SK-N-SH (cell line): ENCODE measurements around the gene MAP2K5. TPM values are rescaled to one million over a fixed set of nuclear protein-coding genes. Genes with fewer than 3 reads are reported as not detected.

Source experiments
- CTCF ChIA-PET: fragments of 300-600, 350-600 bp; formaldehyde crosslinking; extraction: SDS; loops from one replicate; lab custom pipeline; 2021; lab: Yijun Ruan, JAX
- POLR2A ChIA-PET: fragments of 350-600 bp; sonication (Branson Sonifier 250); formaldehyde crosslinking; extraction: SDS; loops from one replicate; lab custom pipeline; 2020; ENCODE audit warnings: antibody characterized with exemption, inconsistent platforms; lab: Yijun Ruan, JAX
- DNase-seq: peaks from one replicate; pipeline ENCODE4 v3.0.0; 2012
- H2AFZ ChIP-seq: fragments of 200-600 bp; sonication (generic); 2 replicates; pipeline ENCODE4 v1.8.1; 2016; ENCODE audit warnings: antibody characterized with exemption, mild to moderate bottlenecking, low read depth
- H3F3A ChIP-seq: fragments of 200-600 bp; sonication (generic); replicated peaks from 2 replicates; pipeline ENCODE3; 2016; ENCODE audit warnings: antibody characterized with exemption, mild to moderate bottlenecking; ENCODE audit not compliant: insufficient read depth
- H3K27ac ChIP-seq, 2 experiments: fragments of 200-500 bp in 1 of 2; fragments of 200-600 bp in 1 of 2; sonication (Bioruptor generic) in 1 of 2; sonication (generic), shearing (Covaris generic) in 1 of 2; 2 replicates each; pipeline versions ENCODE4 v1.5.1 to v1.6.1; 2014 to 2016; ENCODE audit warnings: low read depth in 2 of 2, inconsistent platforms in 1 of 2, low read length in 1 of 2, mild to moderate bottlenecking in 1 of 2, mixed read lengths in 1 of 2
- H3K27me3 ChIP-seq: fragments of 200-600 bp; sonication (generic), shearing (Covaris generic); 2 replicates; pipeline ENCODE4 v1.6.1; 2016; ENCODE audit warnings: mixed run types; ENCODE audit not compliant: insufficient read depth
- H3K36me3 ChIP-seq, 2 experiments: fragments of 200-500 bp in 1 of 2; fragments of 200-600 bp in 1 of 2; sonication (Bioruptor generic) in 1 of 2; sonication (generic) in 1 of 2; replicated peaks in 1 of 2; 2 replicates each; pipeline versions ENCODE3 to v1.5.1; 2014 to 2016; ENCODE audit warnings: low read length in 1 of 2, mild to moderate bottlenecking in 1 of 2; ENCODE audit not compliant: insufficient read depth in 2 of 2, control insufficient read depth in 1 of 2
- H3K4me1 ChIP-seq, 2 experiments: fragments of 200-500 bp in 1 of 2; fragments of 200-600 bp in 1 of 2; sonication (Bioruptor generic) in 1 of 2; sonication (generic), shearing (Covaris generic) in 1 of 2; 2 replicates each; pipeline versions ENCODE4 v1.5.1 to v1.6.1; 2014 to 2016; ENCODE audit warnings: low read depth in 1 of 2, low read length in 1 of 2, mixed run types in 1 of 2; ENCODE audit not compliant: insufficient read depth in 2 of 2, control insufficient read depth in 1 of 2
- H3K4me2 ChIP-seq: fragments of 200-600 bp; sonication (generic), shearing (Covaris generic); 2 replicates; pipeline ENCODE4 v1.6.1; 2017; ENCODE audit warnings: mixed run types
- H3K4me3 ChIP-seq, 2 experiments: fragments of 200-500 bp in 1 of 2; fragments of 200-600 bp in 1 of 2; sonication (Bioruptor generic) in 1 of 2; sonication (generic), shearing (Covaris generic) in 1 of 2; 2 replicates each; pipeline versions ENCODE4 v1.5.1 to v1.8.1; 2014 to 2016; ENCODE audit warnings: low read depth in 2 of 2, inconsistent platforms in 1 of 2, low read length in 1 of 2, mild to moderate bottlenecking in 1 of 2, mixed read lengths in 1 of 2, moderate library complexity in 1 of 2
- H3K79me2 ChIP-seq: fragments of 200-600 bp; sonication (generic); 2 replicates; pipeline ENCODE4 v1.8.1; 2017; ENCODE audit warnings: mild to moderate bottlenecking; ENCODE audit not compliant: insufficient read depth
- H3K9ac ChIP-seq: fragments of 200-600 bp; sonication (generic); 2 replicates; pipeline ENCODE4 v1.6.1; 2017; ENCODE audit warnings: mixed run types
- H3K9me2 ChIP-seq: fragments of 200-600 bp; sonication (generic); 2 replicates; pipeline ENCODE4 v1.6.1; 2017; ENCODE audit warnings: mixed run types
- H3K9me3 ChIP-seq: fragments of 200-600 bp; sonication (generic); 2 replicates; pipeline ENCODE4 v1.6.1; 2017; ENCODE audit warnings: mixed run types, mild to moderate bottlenecking, moderate library complexity
- H4K20me1 ChIP-seq: fragments of 200-600 bp; sonication (generic); 2 replicates; pipeline ENCODE4 v1.6.1; 2017; ENCODE audit warnings: mild to moderate bottlenecking, mixed run types; ENCODE audit not compliant: insufficient read depth
- ELF1 ChIP-seq: IDR thresholded peaks from 2 replicates; pipeline ENCODE4 v1.4.0; 2012
- FOSL2 ChIP-seq: IDR thresholded peaks from 2 replicates; pipeline ENCODE4 v1.4.0; 2012; ENCODE audit warnings: low read depth, mild to moderate bottlenecking, moderate library complexity, borderline replicate concordance
- GABPA ChIP-seq: IDR thresholded peaks from 2 replicates; pipeline ENCODE4 v1.4.0; 2012; ENCODE audit warnings: low read depth, mild to moderate bottlenecking
- GATA2 ChIP-seq: sonication (generic); formaldehyde crosslinking; IDR thresholded peaks from 2 replicates; pipeline ENCODE4 v1.5.0; 2020; ENCODE audit warnings: mild to moderate bottlenecking, missing genetic modification reagents
- IRF3 ChIP-seq: fragments of 150-350 bp; IDR thresholded peaks from 2 replicates; pipeline ENCODE4 v1.6.1; 2016; ENCODE audit warnings: mild to moderate bottlenecking, low read depth, low read length
- JUND ChIP-seq: IDR thresholded peaks from 2 replicates; pipeline ENCODE4 v1.4.0; 2012
- MXI1 ChIP-seq: IDR thresholded peaks from 2 replicates; pipeline ENCODE4 v1.6.1; 2012; ENCODE audit warnings: mild to moderate bottlenecking, low read depth, low read length, improper control_type of control experiment
- NFIC ChIP-seq: IDR thresholded peaks from 2 replicates; pipeline ENCODE4 v1.4.0; 2012; ENCODE audit warnings: borderline replicate concordance
- NRF1 ChIP-seq: IDR thresholded peaks from 2 replicates; pipeline ENCODE4 v1.6.1; 2012; ENCODE audit warnings: low read depth, mild to moderate bottlenecking, low read length
- POLR2AphosphoS5 ChIP-seq: IDR thresholded peaks from 2 replicates; pipeline ENCODE4 v1.6.1; 2012; ENCODE audit warnings: low read depth, low read length
- RAD21 ChIP-seq: IDR thresholded peaks from 2 replicates; pipeline ENCODE4 v1.6.1; 2012; ENCODE audit warnings: mild to moderate bottlenecking, low read length
- SIN3A ChIP-seq: IDR thresholded peaks from 2 replicates; pipeline ENCODE4 v1.6.1; 2012; ENCODE audit warnings: low read depth, mild to moderate bottlenecking, low read length, moderate library complexity, borderline replicate concordance
- TAF1 ChIP-seq: IDR thresholded peaks from 2 replicates; pipeline ENCODE4 v1.6.1; 2012; ENCODE audit warnings: low read depth, mild to moderate bottlenecking, low read length, moderate library complexity, borderline replicate concordance
- TCF12 ChIP-seq: IDR thresholded peaks from 2 replicates; pipeline ENCODE4 v1.4.0; 2012
- TEAD4 ChIP-seq: IDR thresholded peaks from 2 replicates; pipeline ENCODE4 v1.4.0; 2012; ENCODE audit warnings: mild to moderate bottlenecking, borderline replicate concordance; ENCODE audit not compliant: insufficient read depth
- YY1 ChIP-seq: IDR thresholded peaks from 2 replicates; pipeline ENCODE4 v1.4.0; 2012; ENCODE audit warnings: low read depth, mild to moderate bottlenecking
- WGBS: methylation state at CpG from one replicate; pipeline ENCODE4 v1.1.6; 2017; ENCODE audit warnings: low lambda C conversion rate; 5-methylcytosine and 5-hydroxymethylcytosine counted together
- polyA plus RNA-seq, 3 experiments: library from polyadenylated mRNA; depleted of rRNA; stranded (reverse); fragments of >200 nt; gene quantifications; 2 replicates each; pipeline ENCODE4 v1.2.3, GENCODE V29; 2012
- TF ChIP-seq, protein P1 (sequence below): IDR thresholded peaks from 2 replicates; pipeline ENCODE4; 2012

MAP2K5 gene
- polyA plus RNA-seq, 1 of the 3 experiments (the other 2 are of a cell fraction), result 6.2 TPM

DNA sequence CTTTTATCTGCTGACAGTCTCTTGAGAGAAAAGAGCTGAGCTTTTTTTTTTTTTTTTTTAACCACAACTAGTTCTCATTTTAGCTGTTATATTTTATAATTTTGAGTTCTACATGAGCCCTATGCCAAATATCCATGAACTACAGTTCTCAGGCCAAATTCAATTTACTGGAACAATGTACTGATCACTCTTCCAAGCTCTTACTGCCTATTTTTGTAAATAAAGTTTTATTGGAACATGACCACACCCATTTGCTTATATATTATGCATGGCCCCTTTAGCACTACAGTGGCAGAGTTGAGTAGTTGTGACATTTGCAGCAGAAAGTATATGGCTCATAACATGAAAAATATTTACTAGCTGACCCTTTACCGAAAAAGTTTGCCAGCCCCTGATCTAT, 153.6 kb downstream of the MAP2K5 start:
- Histone ChIP-seq H3K27ac (no peak overlapping the region), H3K36me3 (peaks cover 0 to 22% of the 10 kb centered on the region in 2 experiments), H2AFZ (no peak overlapping the region), H4K20me1 (no peaks in the 10 kb centered on the region), H3K4me1 (no peaks in the 10 kb centered on the region; a peak in 1 of 4 replicates), H3K4me3 (no peak overlapping the region), H3K9me3 (no peaks in the 10 kb centered on the region), H3F3A (no peaks in the 10 kb centered on the region), H3K27me3 (no peaks in the 10 kb centered on the region), H3K9me2 (no peaks in the 10 kb centered on the region), H3K9ac (no peak overlapping the region), H3K4me2 (no peak overlapping the region), H3K79me2 (no peaks in the 10 kb centered on the region)
- 100% methylated on average over 1 of the region's 1 CpG for WGBS
- POLR2A ChIA-PET, result interaction anchor here (0.6 to 0.7 kb wide), 2 partner anchors 15 to 221 kb away, joined by 3 to 5 read pairs; no protein-coding TSS in a partner anchor
- TF ChIP-seq ELF1, result no peak
- no peak for TF ChIP-seq POLR2AphosphoS5
- TF ChIP-seq GATA2, result no peak
- TF ChIP-seq IRF3, result no peak
- TF ChIP-seq SIN3A, result no peak
- TF ChIP-seq JUND, result no peak
- TF ChIP-seq YY1, result no peak
- no peak for TF ChIP-seq MXI1
- no peak for TF ChIP-seq RAD21
- no peak for TF ChIP-seq GABPA
- TF ChIP-seq TAF1, result no peak
- TF ChIP-seq NRF1, result no peak
- no peak for TF ChIP-seq FOSL2
- CTCF ChIA-PET, result interaction anchor here (0.7 kb wide), 1 partner anchor 632 kb away, joined by 3 read pairs; no protein-coding TSS in a partner anchor
- DNase-seq, result no peak

DNA sequence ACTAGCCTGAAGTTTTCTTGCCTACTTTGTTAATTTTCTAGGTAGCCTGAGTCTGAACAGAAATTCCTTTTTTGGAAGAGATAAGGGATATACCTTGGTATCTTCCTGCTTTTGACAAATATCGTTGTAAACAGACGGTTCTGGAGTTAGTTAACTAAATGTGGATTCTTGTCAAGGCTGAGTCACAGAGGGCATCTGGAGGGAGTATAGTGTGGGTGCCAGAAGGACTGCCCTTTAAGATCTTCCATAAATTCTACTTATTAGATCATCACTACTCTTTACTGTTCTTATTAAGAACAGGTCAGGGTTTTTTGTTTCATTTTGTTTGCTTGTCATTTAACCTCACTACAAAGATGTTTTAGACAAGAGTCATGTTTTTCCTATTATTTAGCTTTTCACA, 157.5 kb downstream of the MAP2K5 start:
- Histone ChIP-seq H3K4me3 (no peak overlapping the region), H3K9me2 (no peaks in the 10 kb centered on the region), H3K4me2 (no peak overlapping the region), H3K27me3 (no peaks in the 10 kb centered on the region), H3K4me1 (no peaks in the 10 kb centered on the region; a peak in 1 of 4 replicates), H3K27ac (no peak overlapping the region), H3K9me3 (no peaks in the 10 kb centered on the region), H3F3A (no peaks in the 10 kb centered on the region), H4K20me1 (no peaks in the 10 kb centered on the region), H3K79me2 (no peaks in the 10 kb centered on the region), H2AFZ (no peak overlapping the region), H3K36me3 (peaks cover 14 to 15% of the 10 kb centered on the region in 2 experiments), H3K9ac (no peak overlapping the region)
- ChIA-PET CTCF (no interaction called here), POLR2A (no interaction called here)
- 29% methylated on average over 2 of the region's 2 CpGs for WGBS
- DNase-seq, result no peak
- TF ChIP-seq NFIC (peak; percentile 26; the same call in 1 of the 2 replicates), TCF12 (peak; percentile 89), TEAD4 (no peak), FOSL2 (peak; percentile 24; the same call in 1 of the 2 replicates), RAD21 (no peak)
- TF ChIP-seq, protein P1, sequence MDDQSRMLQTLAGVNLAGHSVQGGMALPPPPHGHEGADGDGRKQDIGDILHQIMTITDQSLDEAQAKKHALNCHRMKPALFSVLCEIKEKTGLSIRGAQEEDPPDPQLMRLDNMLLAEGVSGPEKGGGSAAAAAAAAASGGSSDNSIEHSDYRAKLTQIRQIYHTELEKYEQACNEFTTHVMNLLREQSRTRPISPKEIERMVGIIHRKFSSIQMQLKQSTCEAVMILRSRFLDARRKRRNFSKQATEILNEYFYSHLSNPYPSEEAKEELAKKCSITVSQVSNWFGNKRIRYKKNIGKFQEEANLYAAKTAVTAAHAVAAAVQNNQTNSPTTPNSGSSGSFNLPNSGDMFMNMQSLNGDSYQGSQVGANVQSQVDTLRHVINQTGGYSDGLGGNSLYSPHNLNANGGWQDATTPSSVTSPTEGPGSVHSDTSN, result peak; percentile 32; the same call in 1 of the 2 replicates
